Activated gamma-delta T cell treated with anti-CD3 and anti-CD28 coated beads, Interleukin-2, amount 50 U/mL, for 16 hours (primary cell): Measurements from ENCODE around the gene ITGB8.
"Not testable (repeated sequence)": the region's sequence is repeated elsewhere in the genome, so short reads cannot be mapped to it uniquely, and the experiment has no call there.

Experiments
- DNase-seq: peaks from one replicate; pipeline ENCODE4 v3.0.0-alpha.2; 2020; ENCODE audit warnings: low read depth

The ITGB8 gene

GRCh38 chr7:20330239-20330927, at the start of gene ITGB8:
TSS of gene ITGB8 (plus strand) at chr7:20330900. CDS start at chr7:20331807, 907 bp downstream.
- DNase-seq, result no peak

DNA sequence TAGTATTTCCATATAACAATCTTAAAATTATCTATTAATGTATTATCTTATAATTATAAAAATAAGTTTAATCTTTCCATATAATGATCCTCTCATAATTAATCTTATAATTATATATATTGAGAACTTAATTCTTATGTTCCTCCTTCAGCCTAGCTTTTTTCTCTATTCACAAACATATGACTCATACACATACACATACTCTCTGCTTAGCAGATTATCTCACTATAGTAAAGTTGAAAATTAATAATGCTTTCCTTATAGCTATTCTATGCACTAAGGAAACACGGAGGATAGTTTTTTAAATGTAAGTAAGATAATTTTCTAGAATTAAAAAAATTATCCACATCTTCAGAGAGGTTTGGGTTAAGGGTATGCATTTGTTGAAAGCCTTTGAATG, 47.7 kb upstream of the ITGB8 start:
- no peak for DNase-seq

- DNase-seq, result no peak
Measured at GRCh38 chr7:20283385-20283784, 47.3 kb upstream of the ITGB8 start.

- DNase-seq, result no peak
Measured at GRCh38 chr7:20284003-20284770, 46.5 kb upstream of the ITGB8 start.

DNA sequence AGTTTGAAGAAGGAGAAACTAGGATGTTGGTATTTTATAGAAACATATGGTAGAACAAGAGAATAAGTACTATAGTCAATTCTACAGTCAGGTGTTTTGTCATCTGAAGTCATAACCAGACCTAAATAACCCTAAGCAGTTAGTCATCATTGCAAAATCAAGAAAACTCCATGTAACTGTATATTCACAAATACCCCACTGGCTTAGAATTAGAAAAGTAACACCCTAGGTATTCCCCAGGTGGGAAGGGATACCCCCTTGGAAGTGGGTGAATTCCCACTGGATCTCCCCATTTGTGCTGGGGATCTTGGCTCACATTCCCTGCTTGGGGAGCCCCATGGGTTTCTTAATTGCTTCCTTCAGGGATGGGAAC, 45.9 kb upstream of the ITGB8 start:
- DNase-seq, result no peak

GRCh38 chr7:20287317-20287716, 43.4 kb upstream of the ITGB8 start:
- DNase-seq, result no peak

- no peak for DNase-seq
Measured at GRCh38 chr7:20288036-20288435, 42.7 kb upstream of the ITGB8 start.

GRCh38 chr7:20290505-20291111, 40.1 kb upstream of the ITGB8 start:
- DNase-seq, result no peak

- no peak for DNase-seq
Measured at GRCh38 chr7:20293336-20293735, 37.4 kb upstream of the ITGB8 start.

DNA sequence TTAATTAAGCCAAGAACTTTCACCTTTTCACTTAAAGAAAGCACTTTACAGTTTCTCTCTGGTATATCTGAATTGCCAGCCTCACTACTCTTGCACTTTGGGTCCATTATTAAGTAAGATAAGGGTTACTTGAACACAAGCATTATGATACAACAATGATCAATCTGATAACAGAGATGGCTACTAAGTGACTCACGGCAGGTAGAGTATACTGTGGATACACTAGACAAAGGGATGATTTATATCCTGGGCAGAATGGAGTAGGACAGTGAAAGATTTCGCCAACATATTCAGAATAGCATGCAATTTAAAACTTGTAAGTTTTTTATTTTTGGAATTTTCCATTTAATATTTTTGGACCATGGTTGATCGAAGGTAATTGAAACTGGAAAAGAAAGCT, 34.3 kb upstream of the ITGB8 start:
- DNase-seq, result no peak

DNA sequence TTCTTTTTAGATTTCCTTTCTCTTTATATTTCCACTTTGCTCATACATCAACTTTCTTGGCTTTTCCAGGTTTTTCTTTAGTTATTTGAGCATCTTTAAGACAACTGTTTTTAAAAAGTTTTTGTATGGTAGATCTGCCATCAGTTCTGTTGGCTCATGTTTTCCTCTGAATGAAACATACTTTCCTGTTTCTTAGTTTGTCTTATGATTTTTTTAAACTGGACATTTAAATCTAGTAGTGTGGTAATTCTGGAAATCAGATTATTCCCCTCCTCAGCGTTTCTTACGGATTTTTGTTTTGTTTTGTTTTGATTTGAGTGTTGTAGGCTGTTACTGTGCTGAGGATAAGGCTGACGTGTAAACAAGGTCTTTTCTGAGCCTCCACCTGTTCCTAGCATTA, 33.8 kb upstream of the ITGB8 start:
- no peak for DNase-seq

DNA sequence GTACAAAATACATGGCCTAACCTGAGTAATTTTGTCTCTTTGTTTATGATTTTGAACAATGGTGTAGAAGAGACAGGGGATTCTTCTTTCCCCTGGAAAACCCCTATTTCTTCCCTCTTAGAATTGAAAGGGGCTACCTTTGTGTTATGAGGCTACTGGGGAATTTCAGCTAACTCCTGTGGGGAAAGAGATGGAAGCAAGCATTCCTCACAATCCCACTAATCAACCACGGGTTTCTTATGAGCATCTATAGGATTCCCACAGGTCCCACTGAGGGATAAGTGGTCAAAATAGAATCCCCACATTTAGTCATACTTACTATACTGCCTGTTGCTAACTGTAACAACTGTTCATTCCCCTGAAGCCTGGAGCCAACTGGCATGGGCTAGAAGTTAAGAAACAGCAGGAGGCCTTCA, 32.2 kb upstream of the ITGB8 start:
- DNase-seq, result no peak

DNA sequence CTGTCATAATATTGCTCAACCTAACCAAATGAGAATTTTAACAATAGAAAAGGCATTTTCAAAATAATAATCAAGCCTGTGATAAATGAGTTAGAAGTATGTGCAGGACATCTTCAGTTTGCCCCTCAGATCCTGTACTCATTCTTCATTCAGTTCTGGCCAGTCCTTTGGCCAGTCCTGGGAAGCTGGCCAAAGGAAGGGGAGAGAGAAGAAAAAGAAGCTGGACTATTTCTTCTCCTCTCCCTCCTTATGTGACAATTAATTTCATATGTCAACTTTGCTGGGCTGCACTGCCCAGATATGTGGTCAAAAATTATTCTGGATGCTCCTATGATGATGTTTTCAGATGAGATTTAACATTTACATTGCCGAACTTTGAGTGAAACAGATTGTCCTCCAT, 31.6 kb upstream of the ITGB8 start:
- DNase-seq, result no peak

DNA sequence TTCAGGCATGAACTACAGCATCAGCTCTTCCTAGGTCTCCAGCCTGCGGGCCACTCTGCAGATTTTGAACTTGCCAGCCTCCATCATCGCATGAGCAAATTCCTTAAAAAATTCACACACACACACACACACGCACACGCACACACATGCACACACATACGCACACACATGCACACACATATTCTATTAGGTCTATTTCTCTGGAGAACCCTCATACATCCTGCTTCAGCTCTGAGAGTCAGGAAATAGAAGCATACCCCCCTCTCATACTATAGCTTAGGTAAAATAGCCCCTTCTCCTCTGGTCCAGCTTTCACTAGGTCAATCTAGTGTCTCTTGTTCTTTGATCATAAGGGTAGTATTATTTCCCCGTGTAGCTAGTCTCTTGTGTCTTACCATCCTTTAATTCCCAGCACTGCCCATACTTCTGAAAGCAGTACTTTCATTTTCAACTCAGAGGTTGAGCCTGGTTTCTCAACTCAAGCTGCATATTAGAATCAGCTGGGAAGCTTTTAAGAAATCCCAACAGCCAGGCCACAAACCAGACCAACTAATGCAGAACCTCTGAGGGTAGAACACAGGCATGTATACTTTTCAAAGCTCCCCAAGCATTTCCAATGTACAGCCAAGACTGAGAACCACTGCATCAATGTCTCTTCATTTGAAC, 30.9 kb upstream of the ITGB8 start:
- DNase-seq, result no peak

DNA sequence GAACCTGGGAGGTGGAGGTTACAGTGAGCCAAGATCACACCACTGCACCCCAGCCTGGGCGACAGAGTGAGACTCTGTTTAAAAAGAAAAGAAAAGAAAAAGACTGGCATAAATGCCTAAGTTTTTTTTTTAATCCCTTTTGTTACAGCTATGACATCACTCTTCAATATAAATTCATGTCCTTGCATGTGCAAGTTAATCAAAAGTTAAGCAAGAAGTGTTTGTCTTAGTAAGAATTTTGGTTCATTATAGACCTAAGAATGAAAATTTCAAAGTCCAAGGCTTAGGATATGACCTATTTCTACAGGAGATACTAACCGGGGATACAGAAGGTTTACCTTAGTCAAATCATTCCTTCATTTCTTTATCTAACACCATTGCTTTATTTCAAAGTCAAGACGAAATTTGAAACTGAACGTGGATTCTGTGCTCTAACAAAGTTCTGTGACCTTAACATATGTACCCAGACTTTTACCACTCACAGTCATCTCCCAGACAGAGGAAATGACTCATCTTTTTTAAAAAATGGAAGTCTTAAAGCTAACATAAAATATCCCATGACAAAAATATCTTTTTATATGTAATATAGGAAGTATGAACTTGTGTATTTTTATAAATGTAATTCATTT, 29.3 kb upstream of the ITGB8 start:
- DNase-seq, result no peak

- DNase-seq, result not testable (repeated sequence)
Measured at GRCh38 chr7:20302300-20302699, 28.4 kb upstream of the ITGB8 start.

- no peak for DNase-seq
Measured at GRCh38 chr7:20302891-20303290, 27.8 kb upstream of the ITGB8 start.

GRCh38 chr7:20304366-20304765, 26.3 kb upstream of the ITGB8 start:
- DNase-seq, result no peak

DNA sequence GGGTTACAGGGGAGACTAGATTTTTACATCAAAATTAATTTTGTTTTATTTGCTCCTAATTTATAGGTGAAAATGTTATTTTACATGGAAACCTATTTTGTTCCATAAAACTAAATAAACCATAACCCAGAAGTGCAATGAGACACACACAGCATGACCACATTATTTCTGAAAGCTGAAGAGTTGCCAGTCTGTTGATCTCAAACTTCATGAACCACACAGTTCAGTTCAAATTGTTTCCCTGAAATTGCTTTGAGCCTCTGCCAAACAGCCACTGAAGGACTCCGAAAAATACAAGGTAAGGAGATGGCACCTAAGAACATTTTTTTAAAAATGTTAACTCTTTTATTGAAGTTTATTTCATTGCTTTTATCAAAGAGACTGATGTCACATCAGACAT, 25.0 kb upstream of the ITGB8 start:
- no peak for DNase-seq

GRCh38 chr7:20306180-20306946, 24.3 kb upstream of the ITGB8 start:
- no peak for DNase-seq

GRCh38 chr7:20307119-20307518, 23.6 kb upstream of the ITGB8 start:
- DNase-seq, result no peak

- DNase-seq, result no peak
Measured at GRCh38 chr7:20307901-20308300, 22.8 kb upstream of the ITGB8 start.
